H1 (cell line): ENCODE results near the gene USH2A.

ENCODE experiments used
- CTCF ChIP-seq, 3 experiments: IDR thresholded peaks; 1 replicate in 2 of 3; 2 replicates in 1 of 3; pipeline versions ENCODE4 v1.5.1 to v1.6.1; 2011; ENCODE audit warnings: low read length in 3 of 3, mild to moderate bottlenecking in 3 of 3, inconsistent platforms in 2 of 3, low read depth in 1 of 3, moderate library complexity in 1 of 3; ENCODE audit not compliant: insufficient read depth in 1 of 3; ENCODE audit errors: control extremely low read depth in 1 of 3
- EZH2 ChIP-seq: fragments of 200-600 bp; sonication (generic); IDR thresholded peaks from 2 replicates; pipeline ENCODE4 v1.7.1; 2012; ENCODE audit warnings: low read depth, mild to moderate bottlenecking, moderate library complexity, low read length, inconsistent platforms; ENCODE audit not compliant: severe bottlenecking
- POLR2AphosphoS5 ChIP-seq: IDR thresholded peaks from 2 replicates; pipeline ENCODE4 v1.6.1; 2011; ENCODE audit warnings: low read depth, low read length

- no peak for TF ChIP-seq CTCF (IDR thresholded peaks at IDR 0.05; ENCODE audit: control extremely low read depth in 1 of 3, insufficient read depth in 1 of 3, low read depth in 1 of 3, low read length in 3 of 3)
- TF ChIP-seq POLR2AphosphoS5 = no peak
- no peak for TF ChIP-seq EZH2
Observed at GRCh38 chr1:215792446-215792845, 630.8 kb downstream of the USH2A start.
